HCT116 (cell line): ENCODE data around the gene SORCS2. TPM values are rescaled to one million over a fixed set of nuclear protein-coding genes. Genes with fewer than 3 reads are reported as not detected.

Source experiments
- ATAC-seq: fragments of 200-7000 bp; cut with Tn5 transposase; 2 replicates; pipeline ENCODE4 v1.9.1; 2020; ENCODE audit warnings: mild to moderate bottlenecking, moderate library complexity
- BruUV-seq: library from RNA; stranded (reverse); fragments of 400-500 nt; replicated peaks from 2 replicates; lab custom pipeline; 2021; lab: Mats Ljungman, UMichigan
- CTCF ChIA-PET: fragments of 300-600 bp; sonication (Branson Sonifier 250); formaldehyde crosslinking; loops from one replicate; lab custom pipeline; 2021; ENCODE audit warnings: antibody characterized with exemption; lab: Charles Lee
- POLR2A ChIA-PET: fragments of 300-600, 350-600 bp; sonication (Branson Sonifier 250); formaldehyde crosslinking; loops from one replicate; lab custom pipeline; 2021; ENCODE audit warnings: antibody characterized with exemption; lab: Charles Lee
- RAD21 ChIA-PET, 2 experiments: fragments of 300-600 bp; sonication (Branson Sonifier 250); formaldehyde crosslinking; loops; one replicate each; lab custom pipeline; 2023; ENCODE audit warnings: low total read pairs in 2 of 2; ENCODE audit not compliant: uncharacterized antibody in 2 of 2, unreplicated experiment in 2 of 2, low non-redundant PET in 1 of 2; lab: Charles Lee
- DNase-seq: peaks from one replicate; pipeline ENCODE4 v3.0.0-alpha.2; 2010; ENCODE audit warnings: low read depth, low spot score
- H2AFZ ChIP-seq: fragments of 200-600 bp; shearing (Covaris generic), sonication (generic); 2 replicates; pipeline ENCODE4 v1.6.1; 2017; ENCODE audit warnings: low read depth, mixed run types, mixed read lengths, antibody characterized with exemption, low read length; ENCODE audit not compliant: poor library complexity, severe bottlenecking
- H3K27ac ChIP-seq: 2 replicates; pipeline ENCODE4 v1.5.1; 2012; ENCODE audit warnings: low read depth, low read length
- H3K27me3 ChIP-seq: fragments of 200-600 bp; sonication (generic); 2 replicates; pipeline ENCODE4 v1.6.1; 2016; ENCODE audit warnings: mixed run types, low read length, mixed read lengths; ENCODE audit not compliant: insufficient read depth
- H3K36me3 ChIP-seq, 2 experiments: fragments of 200-500 bp in 1 of 2; fragments of 200-600 bp in 1 of 2; sonication (Bioruptor generic) in 1 of 2; sonication (generic) in 1 of 2; 2 replicates each; pipeline versions ENCODE4 v1.5.1 to v1.6.1; 2014 to 2016; ENCODE audit warnings: low read length in 2 of 2, inconsistent platforms in 1 of 2, mixed read lengths in 1 of 2, mixed run types in 1 of 2; ENCODE audit not compliant: insufficient read depth in 2 of 2, control insufficient read depth in 1 of 2
- H3K4me1 ChIP-seq, 2 experiments: fragments of 200-600 bp in 1 of 2; sonication (generic) in 1 of 2; 2 replicates each; pipeline versions ENCODE4 v1.5.1 to v1.6.1; 2012 to 2017; ENCODE audit warnings: low read length in 2 of 2, inconsistent platforms in 1 of 2, mild to moderate bottlenecking in 1 of 2, mixed read lengths in 1 of 2, mixed run types in 1 of 2, moderate library complexity in 1 of 2; ENCODE audit not compliant: insufficient read depth in 2 of 2, control insufficient read depth in 1 of 2
- H3K4me2 ChIP-seq: fragments of 200-600 bp; sonication (generic); 2 replicates; pipeline ENCODE4 v1.6.1; 2017; ENCODE audit warnings: mixed run types, low read length, mixed read lengths
- H3K4me3 ChIP-seq, 2 experiments: fragments of 200-600 bp in 1 of 2; sonication (generic) in 1 of 2; replicated peaks in 1 of 2; 2 replicates each; pipeline ENCODE4 v1.5.1; 2011 to 2016; ENCODE audit warnings: low read length in 2 of 2, control low read depth in 1 of 2, low read depth in 1 of 2, mild to moderate bottlenecking in 1 of 2, mixed read lengths in 1 of 2, mixed run types in 1 of 2
- H3K79me2 ChIP-seq: fragments of 200-600 bp; sonication (generic); 2 replicates; pipeline ENCODE4 v1.6.1; 2017; ENCODE audit warnings: mild to moderate bottlenecking, mixed run types, low read length, moderate library complexity, mixed read lengths; ENCODE audit not compliant: insufficient read depth
- H3K9ac ChIP-seq: fragments of 200-600 bp; sonication (generic); 2 replicates; pipeline ENCODE4 v1.6.1; 2016; ENCODE audit warnings: low read length, mixed read lengths
- H3K9me2 ChIP-seq: fragments of 200-600 bp; sonication (generic), shearing (Covaris generic); 2 replicates; pipeline ENCODE4 v1.6.1; 2017; ENCODE audit warnings: mixed run types, mild to moderate bottlenecking, moderate library complexity; ENCODE audit not compliant: insufficient read depth
- H3K9me3 ChIP-seq, 2 experiments: fragments of 200-500 bp in 1 of 2; fragments of 200-600 bp in 1 of 2; sonication (Bioruptor generic) in 1 of 2; sonication (generic) in 1 of 2; 2 replicates each; pipeline ENCODE4 v1.6.1; 2014 to 2017; ENCODE audit warnings: low read length in 2 of 2, mixed read lengths in 2 of 2, inconsistent platforms in 1 of 2, low read depth in 1 of 2, mild to moderate bottlenecking in 1 of 2, mixed run types in 1 of 2, moderate library complexity in 1 of 2; ENCODE audit not compliant: control insufficient read depth in 1 of 2, insufficient read depth in 1 of 2
- H4K20me1 ChIP-seq: fragments of 200-600 bp; sonication (generic), shearing (Covaris generic); 2 replicates; pipeline ENCODE4 v1.6.1; 2017; ENCODE audit warnings: mixed run types, mild to moderate bottlenecking, moderate library complexity; ENCODE audit not compliant: insufficient read depth
- YY1 ChIP-seq: IDR thresholded peaks from 2 replicates; pipeline ENCODE4 v1.6.1; 2011; ENCODE audit warnings: low read length, low read depth, moderate library complexity, mild to moderate bottlenecking; ENCODE audit not compliant: insufficient replicate concordance; ENCODE audit errors: extremely low read depth
- ZNF274 ChIP-seq: fragments of 200-500 bp; sonication (Bioruptor generic); IDR thresholded peaks from 2 replicates; pipeline ENCODE4 v1.6.1; 2014; ENCODE audit warnings: mild to moderate bottlenecking, low read depth, low read length, inconsistent platforms
- intact Hi-C: fragments of 100-400 bp; cut with micrococcal nuclease; formaldehyde crosslinking; loops from 2 replicates; pipeline ENCODE4 v1.10.0; 2022
- total RNA-seq: library from RNA; stranded (reverse); gene quantifications from one replicate; pipeline ENCODE4 v1.2.1, GENCODE V29; 2021; ENCODE audit not compliant: unreplicated experiment

SORCS2 gene
- total RNA-seq, 1 experiment from 2014 or later: 0.37 TPM

GRCh38 chr4:7343950-7344349 lies 151.6 kb downstream of the SORCS2 start:
- Histone ChIP-seq H3K9me2 (no peaks in the 10 kb centered on the region), H3K4me2 (no peak overlapping the region), H3K4me3 (no peak overlapping the region), H3K27me3 (no peaks in the 10 kb centered on the region), H3K27ac (no peak overlapping the region), H2AFZ (no peak overlapping the region), H3K9me3 (no peaks in the 10 kb centered on the region), H3K4me1 (no peaks in the 10 kb centered on the region), H3K9ac (no peak overlapping the region), H3K36me3 (no peaks in the 10 kb centered on the region), H3K79me2 (no peaks in the 10 kb centered on the region), H4K20me1 (no peaks in the 10 kb centered on the region)
- TF ChIP-seq YY1: no peak
- no TSS peak for BruUV-seq
- no peak for DNase-seq
- ChIA-PET POLR2A (no interaction called here), CTCF (no interaction called here), RAD21 (no interaction called here)
- ATAC-seq: no peak
- intact Hi-C loops: no loop called here

- intact Hi-C loops: no loop called here
- no peak overlapping the region for H3K4me3 ChIP-seq
- ChIA-PET CTCF (interaction anchor here (1.2 kb wide), 1 partner anchor 9 kb away, joined by 3 read pairs; no protein-coding TSS in a partner anchor), RAD21 (no interaction called here)
- no peaks in the 10 kb centered on the region for H3K36me3 ChIP-seq
- H3K27me3 ChIP-seq: no peaks in the 10 kb centered on the region
- H2AFZ ChIP-seq: no peak overlapping the region
- no peaks in the 10 kb centered on the region for H3K79me2 ChIP-seq
- no peak for TF ChIP-seq ZNF274
- TF ChIP-seq, all 23 proteins: peak for 0
- no peak for ATAC-seq
- no peaks in the 10 kb centered on the region for H3K9me3 ChIP-seq
- no peaks in the 10 kb centered on the region for H3K4me1 ChIP-seq
- H3K4me2 ChIP-seq: no peak overlapping the region
- no peak overlapping the region for H3K27ac ChIP-seq
- H3K9ac ChIP-seq: no peak overlapping the region
- POLR2A ChIA-PET: no interaction called here
- no peaks in the 10 kb centered on the region for H3K9me2 ChIP-seq
- BruUV-seq: no TSS peak
- H4K20me1 ChIP-seq: no peaks in the 10 kb centered on the region
- no peak for DNase-seq
Observed at GRCh38 chr4:7344636-7345155, 152.4 kb downstream of the SORCS2 start.
